Esophagus squamous epithelium (tissue), 4 donors: ENCODE data around the gene RDM1.

Experiments
- POLR2A ChIP-seq, 4 donors: fragments of 450-650 bp; IDR thresholded peaks; one replicate each; pipeline ENCODE4 v1.6.1; 2017; ENCODE audit warnings: antibody characterized with exemption in 4 of 4, mild to moderate bottlenecking in 4 of 4, moderate library complexity in 3 of 4
- TF ChIP-seq, protein P1 (sequence below), 6 experiments: fragments of 450-650 bp in 4 of 6; fragments of 200-600 bp in 2 of 6; sonication (generic) in 2 of 6; IDR thresholded peaks; one replicate each; pipeline ENCODE4 v1.5.1; 2016 to 2019; ENCODE audit warnings: antibody characterized with exemption in 6 of 6, mild to moderate bottlenecking in 4 of 6, moderate library complexity in 4 of 6

DNA sequence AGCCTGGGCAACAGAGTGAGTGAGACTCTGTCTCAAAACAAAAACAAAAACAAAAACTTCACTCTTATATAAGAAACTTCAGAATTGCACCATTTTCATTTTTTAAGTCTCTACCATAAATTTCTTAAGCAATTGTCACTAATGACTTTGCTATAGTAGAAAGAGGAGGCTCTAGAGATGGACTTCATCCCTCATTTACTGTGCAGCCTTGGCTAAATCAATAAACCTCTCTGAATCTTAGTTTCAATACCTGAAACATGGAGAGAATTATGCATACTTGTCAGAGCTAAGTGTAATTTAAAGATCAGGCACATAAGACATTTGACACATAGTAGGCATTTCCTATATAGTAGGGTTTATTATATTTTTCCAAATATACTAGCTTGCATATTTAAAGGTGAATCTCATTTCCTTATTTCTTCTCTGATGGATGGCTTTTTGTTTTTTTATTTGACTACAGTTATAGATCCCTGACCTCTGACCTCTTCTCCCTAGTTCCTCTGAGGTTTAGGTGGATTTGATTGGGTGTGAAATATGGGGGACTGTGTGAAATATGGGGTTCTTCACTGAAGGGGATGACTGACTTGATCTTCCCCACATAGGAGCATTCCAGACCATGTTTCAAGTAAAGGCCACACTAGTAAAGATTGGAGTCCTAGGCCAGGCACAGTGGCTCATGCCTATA is 53.1 kb downstream of the RDM1 start:
- TF ChIP-seq, protein P1, sequence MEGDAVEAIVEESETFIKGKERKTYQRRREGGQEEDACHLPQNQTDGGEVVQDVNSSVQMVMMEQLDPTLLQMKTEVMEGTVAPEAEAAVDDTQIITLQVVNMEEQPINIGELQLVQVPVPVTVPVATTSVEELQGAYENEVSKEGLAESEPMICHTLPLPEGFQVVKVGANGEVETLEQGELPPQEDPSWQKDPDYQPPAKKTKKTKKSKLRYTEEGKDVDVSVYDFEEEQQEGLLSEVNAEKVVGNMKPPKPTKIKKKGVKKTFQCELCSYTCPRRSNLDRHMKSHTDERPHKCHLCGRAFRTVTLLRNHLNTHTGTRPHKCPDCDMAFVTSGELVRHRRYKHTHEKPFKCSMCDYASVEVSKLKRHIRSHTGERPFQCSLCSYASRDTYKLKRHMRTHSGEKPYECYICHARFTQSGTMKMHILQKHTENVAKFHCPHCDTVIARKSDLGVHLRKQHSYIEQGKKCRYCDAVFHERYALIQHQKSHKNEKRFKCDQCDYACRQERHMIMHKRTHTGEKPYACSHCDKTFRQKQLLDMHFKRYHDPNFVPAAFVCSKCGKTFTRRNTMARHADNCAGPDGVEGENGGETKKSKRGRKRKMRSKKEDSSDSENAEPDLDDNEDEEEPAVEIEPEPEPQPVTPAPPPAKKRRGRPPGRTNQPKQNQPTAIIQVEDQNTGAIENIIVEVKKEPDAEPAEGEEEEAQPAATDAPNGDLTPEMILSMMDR (IDR thresholded peaks at IDR 0.05), result no peak
- no peak for TF ChIP-seq POLR2A (IDR thresholded peaks at IDR 0.05)
